ENCODE measurements around the gene TNKS2.

GRCh38 chr10:91756286-91756685 lies 41.9 kb upstream of the TNKS2 start:
- TF ChIP-seq POLR2A (IDR thresholded peaks at IDR 0.05; ENCODE audit: low read depth, low read length) (no peak), POLR2AphosphoS5 (IDR thresholded peaks at IDR 0.05; ENCODE audit: low read depth, low read length) (no peak), TAF1 (IDR thresholded peaks at IDR 0.05; ENCODE audit: borderline replicate concordance, low read depth, low read length) (no peak)

Measured in GM12892 (cell line).